ENCODE results near the gene TTC9. TPM values are rescaled to one million over a fixed set of nuclear protein-coding genes. Genes with fewer than 3 reads are reported as not detected.

The TTC9 gene
- total RNA-seq, 1 donor from 2014 or later = 2.5 TPM

GRCh38 chr14:70722418-70722817 lies 80.7 kb downstream of the TTC9 start:
- TF ChIP-seq, protein P1, sequence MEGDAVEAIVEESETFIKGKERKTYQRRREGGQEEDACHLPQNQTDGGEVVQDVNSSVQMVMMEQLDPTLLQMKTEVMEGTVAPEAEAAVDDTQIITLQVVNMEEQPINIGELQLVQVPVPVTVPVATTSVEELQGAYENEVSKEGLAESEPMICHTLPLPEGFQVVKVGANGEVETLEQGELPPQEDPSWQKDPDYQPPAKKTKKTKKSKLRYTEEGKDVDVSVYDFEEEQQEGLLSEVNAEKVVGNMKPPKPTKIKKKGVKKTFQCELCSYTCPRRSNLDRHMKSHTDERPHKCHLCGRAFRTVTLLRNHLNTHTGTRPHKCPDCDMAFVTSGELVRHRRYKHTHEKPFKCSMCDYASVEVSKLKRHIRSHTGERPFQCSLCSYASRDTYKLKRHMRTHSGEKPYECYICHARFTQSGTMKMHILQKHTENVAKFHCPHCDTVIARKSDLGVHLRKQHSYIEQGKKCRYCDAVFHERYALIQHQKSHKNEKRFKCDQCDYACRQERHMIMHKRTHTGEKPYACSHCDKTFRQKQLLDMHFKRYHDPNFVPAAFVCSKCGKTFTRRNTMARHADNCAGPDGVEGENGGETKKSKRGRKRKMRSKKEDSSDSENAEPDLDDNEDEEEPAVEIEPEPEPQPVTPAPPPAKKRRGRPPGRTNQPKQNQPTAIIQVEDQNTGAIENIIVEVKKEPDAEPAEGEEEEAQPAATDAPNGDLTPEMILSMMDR (IDR thresholded peaks at IDR 0.05) = no peak
- Mint-ChIP-seq H3K4me3 (ENCODE audit: unreplicated experiment) (no peak overlapping the region), H3K4me1 (ENCODE audit: low read depth) (peaks cover 8% of the 10 kb centered on the region), H3K9me3 (ENCODE audit: low read depth) (no peaks in the 10 kb centered on the region), H3K36me3 (ENCODE audit: low read depth) (no peaks in the 10 kb centered on the region), H3K27me3 (ENCODE audit: low read depth) (no peaks in the 10 kb centered on the region), H3K27ac (ENCODE audit: unreplicated experiment) (no peak overlapping the region)
- DNase-seq (ENCODE audit: low spot score) = no peak

DNA sequence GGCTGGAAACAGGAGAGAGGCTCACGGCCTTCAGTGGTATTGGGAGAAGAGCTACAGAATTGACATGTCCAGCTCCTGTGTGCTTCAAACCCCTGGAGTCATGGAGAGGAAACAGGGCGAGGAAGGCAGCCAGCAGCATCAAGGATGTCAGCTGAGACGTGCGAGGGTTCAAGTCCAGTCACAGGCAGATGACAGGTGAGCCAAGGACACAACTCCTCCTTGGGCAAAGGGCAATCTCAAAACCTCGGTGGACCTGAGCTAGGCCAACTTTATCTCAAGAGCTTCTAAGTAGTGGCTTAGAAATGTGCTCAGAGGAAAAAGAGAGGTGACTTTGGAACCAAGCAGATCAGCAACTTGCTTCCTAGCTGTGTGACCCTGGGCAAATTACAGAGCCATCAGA lies 81.6 kb downstream of the TTC9 start:
- no peak overlapping the region for H3K27ac Mint-ChIP-seq (ENCODE audit: unreplicated experiment)
- H3K36me3 Mint-ChIP-seq (ENCODE audit: low read depth) = no peaks in the 10 kb centered on the region
- peaks cover 8% of the 10 kb centered on the region for H3K4me1 Mint-ChIP-seq (ENCODE audit: low read depth)
- H3K27me3 Mint-ChIP-seq (ENCODE audit: low read depth) = no peaks in the 10 kb centered on the region
- TF ChIP-seq, protein P1 (IDR thresholded peaks at IDR 0.05) = no peak
- no peaks in the 10 kb centered on the region for H3K9me3 Mint-ChIP-seq (ENCODE audit: low read depth)
- no peak overlapping the region for H3K4me3 Mint-ChIP-seq (ENCODE audit: unreplicated experiment)
- DNase-seq (ENCODE audit: low spot score) = no peak

- DNase-seq (ENCODE audit: low spot score) = no peak
- TF ChIP-seq, protein P1 (IDR thresholded peaks at IDR 0.05) = no peak
- Mint-ChIP-seq H3K4me3 (ENCODE audit: unreplicated experiment) (no peak overlapping the region), H3K27me3 (ENCODE audit: low read depth) (no peaks in the 10 kb centered on the region), H3K36me3 (ENCODE audit: low read depth) (no peaks in the 10 kb centered on the region), H3K4me1 (ENCODE audit: low read depth) (peaks cover 8% of the 10 kb centered on the region), H3K27ac (ENCODE audit: unreplicated experiment) (no peak overlapping the region), H3K9me3 (ENCODE audit: low read depth) (no peaks in the 10 kb centered on the region)
These were observed 82.4 kb downstream of the TTC9 start for GRCh38 chr14:70724110-70724509.

GRCh38 chr14:70724944-70725343 lies 83.2 kb downstream of the TTC9 start:
- TF ChIP-seq, protein P1 (IDR thresholded peaks at IDR 0.05) = no peak
- Mint-ChIP-seq H3K9me3 (ENCODE audit: low read depth) (no peaks in the 10 kb centered on the region), H3K27ac (ENCODE audit: unreplicated experiment) (no peak overlapping the region), H3K4me1 (ENCODE audit: low read depth) (peaks cover 8% of the 10 kb centered on the region), H3K4me3 (ENCODE audit: unreplicated experiment) (no peak overlapping the region), H3K36me3 (ENCODE audit: low read depth) (no peaks in the 10 kb centered on the region), H3K27me3 (ENCODE audit: low read depth) (no peaks in the 10 kb centered on the region)
- no peak for DNase-seq (ENCODE audit: low spot score)

Other genes starting within 250 kb of the TTC9 start
- gene SYNJ2BP, start 224.8 kb upstream of the TTC9 start, total RNA-seq = 25.8 to 35.1 TPM (median 26.4 TPM) in 3 replicates
- gene ADAM21, start 189.7 kb upstream of the TTC9 start, total RNA-seq = 0.13 to 0.15 TPM (median 0.15 TPM) in 3 replicates
- 0.35 to 1.3 TPM (median 0.87 TPM) in 3 replicates for gene ADAM20, start 106.9 kb upstream of the TTC9 start, total RNA-seq
- 26.5 to 31.7 TPM (median 27.5 TPM) in 3 replicates for gene MED6, start 41.3 kb upstream of the TTC9 start, total RNA-seq
- 1.1 to 3.0 TPM (median 2.8 TPM) in 3 replicates for gene MAP3K9, start 167.6 kb downstream of the TTC9 start, total RNA-seq